AG08396 (cell line): Measurements from ENCODE around the gene PPM1L.

Experiments
- DNase-seq: peaks from one replicate; pipeline ENCODE4 v3.0.0; 2012; ENCODE audit warnings: low spot score, mixed read lengths

PPM1L gene

GRCh38 chr3:161101609-161102008 is 345.6 kb downstream of the PPM1L start:
- DNase-seq, result no peak

GRCh38 chr3:161103776-161104385 is 347.9 kb downstream of the PPM1L start:
- DNase-seq, result no peak

GRCh38 chr3:161104561-161105551 is 348.8 kb downstream of the PPM1L start, which contains the start of gene B3GALNT1:
B3GALNT1 (minus strand) TSS chr3:161105349; CDS start chr3:161086754, 18,595 bp downstream.
- DNase-seq, result peak; percentile 62

- no peak for DNase-seq
These were observed 351.3 kb downstream of the PPM1L start for GRCh38 chr3:161107311-161107710.

DNA sequence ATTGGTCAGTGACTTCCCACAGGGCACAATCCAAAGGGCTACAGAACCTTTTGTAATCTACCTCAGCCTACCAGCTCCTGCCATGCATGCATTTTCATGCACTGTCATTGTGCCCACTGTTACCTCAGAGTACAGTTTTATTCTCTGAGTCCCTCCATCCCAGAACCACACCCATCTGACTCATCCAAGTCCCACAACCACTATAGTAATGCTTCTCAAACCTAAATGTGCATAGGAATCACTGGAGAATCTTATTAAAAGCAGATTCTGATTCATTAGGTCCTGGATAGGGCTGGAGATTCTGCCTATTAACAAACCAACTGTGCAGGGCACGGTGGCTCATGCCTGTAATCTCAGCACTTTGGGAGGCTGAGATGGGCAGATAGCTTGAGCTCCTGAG is 352.8 kb downstream of the PPM1L start:
- DNase-seq, result peak; percentile 25

DNA sequence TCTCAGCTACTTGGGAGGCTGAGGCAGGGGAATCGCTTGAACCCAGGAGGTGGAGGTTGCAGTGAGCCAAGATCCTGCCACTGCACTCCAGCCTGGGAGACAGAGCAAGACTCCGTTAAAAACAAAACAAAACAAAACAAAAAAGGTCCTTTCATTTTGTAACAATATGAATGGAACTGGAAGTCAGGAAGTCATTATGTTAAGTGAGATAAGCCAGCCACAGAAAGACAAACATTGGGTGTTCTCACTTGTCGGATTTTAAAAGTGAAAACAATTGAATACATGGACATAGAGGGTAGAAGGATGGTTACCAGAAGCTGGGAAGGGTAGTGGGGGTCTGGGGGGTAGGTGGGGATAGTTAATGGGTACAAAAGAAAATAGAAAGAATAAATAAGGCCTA is 361.6 kb downstream of the PPM1L start:
- DNase-seq, result no peak

GRCh38 chr3:161126495-161126894 is 370.5 kb downstream of the PPM1L start:
- no peak for DNase-seq
